SJSA1 (cell line): ENCODE results near the gene GATAD2A. TPM values are rescaled to one million over a fixed set of nuclear protein-coding genes. Genes with fewer than 3 reads are reported as not detected.

Source experiments
- DNase-seq, 2 experiments: peaks; one replicate each; pipeline ENCODE4 v3.0.0-alpha.2; 2015 to 2020; ENCODE audit warnings: low spot score in 2 of 2, low read depth in 1 of 2
- H3K27ac ChIP-seq: fragments of 250-450 bp; sonication (Bioruptor Pico); 2 replicates; pipeline ENCODE4 v1.5.1; 2020; ENCODE audit warnings: mild to moderate bottlenecking, moderate library complexity
- H3K27me3 ChIP-seq: fragments of 250-450 bp; sonication (Bioruptor Pico); replicated peaks from 2 replicates; pipeline ENCODE4 v1.5.1; 2020; ENCODE audit warnings: mild to moderate bottlenecking, moderate library complexity
- H3K36me3 ChIP-seq: fragments of 250-450 bp; sonication (Bioruptor Pico); 2 replicates; pipeline ENCODE4 v1.5.1; 2020; ENCODE audit warnings: mild to moderate bottlenecking
- H3K4me1 ChIP-seq: fragments of 250-450 bp; sonication (Bioruptor Pico); replicated peaks from 2 replicates; pipeline ENCODE4 v1.6.1; 2021; ENCODE audit warnings: mild to moderate bottlenecking
- H3K4me3 ChIP-seq: fragments of 250-450 bp; sonication (Bioruptor Pico); 2 replicates; pipeline ENCODE4 v1.5.1; 2020; ENCODE audit warnings: mild to moderate bottlenecking
- H3K9me3 ChIP-seq: fragments of 250-450 bp; sonication (Bioruptor Pico); replicated peaks from 2 replicates; pipeline ENCODE4 v1.5.1; 2020; ENCODE audit warnings: mild to moderate bottlenecking
- total RNA-seq: library from RNA; depleted of rRNA; stranded (reverse); fragments of >200 nt; shearing (Covaris generic); gene quantifications from 2 replicates; pipeline ENCODE4 v1.2.3, GENCODE V29; 2014

GATAD2A gene
- total RNA-seq, 1 experiment from 2014 or later, result 45.9 TPM

DNA sequence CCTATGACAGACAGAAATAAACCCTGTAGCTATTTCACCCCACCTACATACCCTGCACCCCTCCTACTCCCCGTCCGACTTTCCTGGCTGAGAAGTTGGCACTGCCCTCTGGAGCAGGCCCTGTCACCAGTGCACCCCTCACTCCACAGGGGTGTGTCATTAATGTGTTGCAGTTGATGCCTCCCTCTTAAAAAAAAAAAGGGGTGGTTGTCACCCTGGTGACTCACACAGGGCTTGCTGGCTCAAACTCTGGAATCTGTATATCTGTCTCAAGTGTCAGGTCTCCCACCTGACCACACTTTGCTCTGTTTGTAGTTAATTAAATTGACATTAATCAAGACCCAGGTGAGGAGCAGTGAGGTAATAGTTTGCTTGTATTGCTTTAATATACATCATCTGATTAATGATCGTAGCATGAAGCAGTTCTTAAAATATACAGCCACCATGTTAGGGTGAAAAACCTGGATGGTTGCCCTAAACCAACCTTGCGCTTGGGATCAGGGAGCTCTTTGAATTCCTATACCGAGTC is 2.0 kb upstream of the GATAD2A start:
- H3K9me3 ChIP-seq, result no peaks in the 10 kb centered on the region
- peaks cover 32% of the 10 kb centered on the region for H3K4me1 ChIP-seq
- H3K4me3 ChIP-seq, result no peak overlapping the region
- peak in 1 of 2 experiments; percentile 21 for DNase-seq
- H3K27ac ChIP-seq, result no peak overlapping the region
- H3K36me3 ChIP-seq, result 0 out of 2 replicates have a peak, but pooled peaks cover 3% of the 10 kb centered on the region
- no peaks in the 10 kb centered on the region for H3K27me3 ChIP-seq

DNA sequence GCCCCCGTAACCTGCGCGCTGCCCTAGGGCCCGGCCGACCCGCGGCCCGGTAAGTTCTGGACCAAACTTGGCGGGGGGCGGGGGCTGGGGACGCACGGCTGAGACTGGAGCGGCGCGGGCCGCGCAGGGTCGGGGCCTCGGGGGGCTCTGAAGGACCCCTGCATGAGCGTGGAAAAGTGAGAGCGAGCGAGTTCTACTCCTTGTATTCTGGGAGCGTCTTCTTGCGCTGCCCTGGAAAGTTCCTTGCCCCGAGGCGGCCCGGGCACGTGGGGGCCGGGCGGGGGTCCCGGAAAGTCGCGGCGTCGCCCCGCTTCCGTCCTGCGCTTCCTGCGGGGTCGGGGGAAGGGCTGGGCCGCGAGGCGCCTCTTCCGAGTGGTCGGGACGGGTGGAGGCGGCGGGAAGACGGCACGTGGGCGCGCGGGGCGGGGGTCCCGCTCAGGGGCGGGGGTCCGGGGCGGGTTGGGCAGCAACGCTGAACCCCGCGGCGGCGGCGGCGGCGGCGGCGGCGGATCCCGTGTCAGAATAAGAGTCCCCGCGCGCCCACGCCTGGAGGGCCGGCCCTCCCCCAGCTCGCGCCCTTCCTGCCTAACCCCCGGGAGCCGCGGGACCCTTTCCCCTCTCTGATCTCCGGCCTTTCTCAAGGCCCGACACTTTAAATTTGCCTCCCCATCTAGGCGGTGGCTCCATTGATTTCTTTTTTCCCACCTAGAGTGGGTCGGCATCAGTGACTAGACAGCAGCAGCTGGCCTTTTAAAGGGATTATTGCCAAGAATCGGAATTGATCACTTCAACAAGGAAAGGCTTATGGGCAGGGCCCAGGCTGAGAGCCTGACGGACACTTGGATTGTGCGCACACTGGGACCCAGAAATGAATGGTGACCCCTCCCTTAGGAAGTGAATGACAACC is 749 bp downstream of the GATAD2A start:
- Histone ChIP-seq H3K27me3 (no peaks in the 10 kb centered on the region), H3K36me3 (0 out of 2 replicates have a peak, but pooled peaks cover 9% of the 10 kb centered on the region), H3K9me3 (no peaks in the 10 kb centered on the region), H3K4me1 (peaks cover 20% of the 10 kb centered on the region), H3K4me3 (peak overlapping the region; percentile 73), H3K27ac (peak overlapping the region; percentile 50)
- DNase-seq, result peak in 1 of 2 experiments; percentile 58

DNA sequence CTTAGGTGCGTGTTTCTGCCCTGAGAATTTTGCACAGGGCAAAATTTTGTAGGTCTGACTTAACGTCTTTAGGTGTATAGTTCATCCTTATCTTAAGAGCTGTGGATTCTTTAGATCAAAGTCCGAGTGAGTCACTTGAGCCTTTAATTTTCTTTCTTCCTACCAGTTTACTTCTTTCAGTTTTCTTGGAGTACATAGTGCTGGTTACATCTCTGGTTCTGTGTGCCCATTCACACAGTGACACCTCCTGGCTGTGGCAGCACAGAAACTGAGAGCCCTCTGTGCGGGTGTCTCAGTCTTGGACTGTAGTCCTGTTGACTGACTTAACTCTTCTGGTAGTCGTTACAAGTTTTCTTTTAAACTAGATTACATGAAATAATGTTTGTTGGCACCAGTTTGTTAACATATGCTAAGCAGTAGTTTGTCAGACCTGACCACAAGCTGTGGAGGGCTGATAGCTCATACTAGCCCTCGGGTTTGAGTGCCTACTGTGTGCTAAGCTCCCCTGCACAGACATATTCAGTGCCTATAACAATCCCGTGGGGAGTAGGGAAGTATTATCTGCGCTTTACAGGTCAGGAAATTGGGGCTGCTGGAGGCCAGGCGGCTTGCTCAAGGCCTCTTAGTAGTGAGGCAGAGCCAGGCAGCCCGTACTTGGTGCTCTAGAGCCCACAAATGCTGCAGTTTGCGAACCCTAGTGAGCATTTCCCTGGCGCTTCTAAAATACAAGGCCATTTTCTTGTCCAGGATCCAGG is 1.6 kb downstream of the GATAD2A start:
- no peak overlapping the region for H3K27ac ChIP-seq
- no peaks in the 10 kb centered on the region for H3K27me3 ChIP-seq
- peak overlapping the region; percentile 73 for H3K4me3 ChIP-seq
- peaks cover 20% of the 10 kb centered on the region for H3K4me1 ChIP-seq
- no peaks in the 10 kb centered on the region for H3K9me3 ChIP-seq
- peak in 1 of 2 experiments; percentile 58 for DNase-seq
- 0 out of 2 replicates have a peak, but pooled peaks cover 14% of the 10 kb centered on the region for H3K36me3 ChIP-seq

DNA sequence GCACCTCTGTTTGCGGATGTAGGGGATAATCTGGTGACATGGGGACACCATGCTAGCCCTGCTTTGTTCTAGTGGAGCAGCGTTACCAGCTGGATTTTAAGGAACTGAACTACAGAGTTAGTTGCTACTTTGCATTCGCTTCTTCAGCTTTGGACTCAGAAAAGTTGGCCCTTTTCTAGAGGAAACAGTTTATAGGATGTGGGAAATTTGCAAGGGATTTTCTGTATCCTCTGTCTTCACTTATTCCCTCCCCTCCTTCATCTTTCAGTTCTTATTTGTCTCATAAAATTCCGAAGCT is 2.1 kb downstream of the GATAD2A start:
- Histone ChIP-seq H3K9me3 (no peaks in the 10 kb centered on the region), H3K4me1 (peaks cover 20% of the 10 kb centered on the region), H3K27ac (no peak overlapping the region), H3K4me3 (no peak overlapping the region), H3K27me3 (no peaks in the 10 kb centered on the region), H3K36me3 (0 out of 2 replicates have a peak, but pooled peaks cover 14% of the 10 kb centered on the region)
- DNase-seq, result no peak

DNA sequence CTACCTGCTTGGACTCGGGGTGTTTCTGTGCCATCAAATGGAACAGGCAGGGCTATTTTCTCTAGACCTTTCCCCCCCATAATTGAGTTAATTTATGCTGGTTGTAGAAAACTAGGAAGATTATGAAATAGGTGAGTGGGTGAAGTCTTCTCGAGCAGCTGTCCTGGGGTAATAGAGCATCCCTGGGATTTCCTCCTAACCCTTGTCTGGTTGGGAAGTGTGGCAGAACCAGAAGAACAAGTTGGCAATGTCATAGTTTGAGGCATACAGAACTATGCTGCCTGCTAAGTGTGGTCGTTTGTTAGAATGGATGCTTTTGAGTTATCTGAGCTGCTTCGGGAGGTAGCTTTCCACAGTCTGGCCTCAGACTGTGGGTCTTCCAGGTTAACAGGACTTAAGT is 3.7 kb downstream of the GATAD2A start:
- no peak for DNase-seq
- Histone ChIP-seq H3K27ac (no peak overlapping the region), H3K9me3 (no peaks in the 10 kb centered on the region), H3K4me1 (peaks cover 11% of the 10 kb centered on the region), H3K4me3 (no peak overlapping the region), H3K27me3 (no peaks in the 10 kb centered on the region), H3K36me3 (0 out of 2 replicates have a peak, but pooled peaks cover 14% of the 10 kb centered on the region)

DNA sequence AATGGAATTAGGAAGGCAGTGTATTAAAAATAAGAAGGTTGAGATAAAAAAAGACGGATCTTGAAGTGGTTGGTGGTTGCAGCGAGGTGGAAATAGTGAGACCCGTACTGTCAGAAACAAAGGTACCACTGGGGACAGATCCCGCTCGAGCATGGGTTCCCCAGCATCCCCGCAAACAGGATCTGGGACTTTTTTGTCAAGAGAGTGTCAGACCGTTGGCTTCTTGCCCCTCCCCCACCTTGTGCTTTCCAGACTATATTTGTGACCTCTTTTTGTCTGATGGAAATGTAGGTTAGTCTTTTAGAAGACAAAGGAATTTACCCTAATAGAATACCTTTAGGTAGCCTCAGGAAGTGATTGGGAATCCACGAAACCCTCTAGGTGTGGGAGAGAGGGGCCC is 4.2 kb downstream of the GATAD2A start:
- no peaks in the 10 kb centered on the region for H3K27me3 ChIP-seq
- 0 out of 2 replicates have a peak, but pooled peaks cover 14% of the 10 kb centered on the region for H3K36me3 ChIP-seq
- peaks cover 9% of the 10 kb centered on the region for H3K4me1 ChIP-seq
- H3K9me3 ChIP-seq, result no peaks in the 10 kb centered on the region
- H3K27ac ChIP-seq, result no peak overlapping the region
- DNase-seq, result no peak
- no peak overlapping the region for H3K4me3 ChIP-seq

DNA sequence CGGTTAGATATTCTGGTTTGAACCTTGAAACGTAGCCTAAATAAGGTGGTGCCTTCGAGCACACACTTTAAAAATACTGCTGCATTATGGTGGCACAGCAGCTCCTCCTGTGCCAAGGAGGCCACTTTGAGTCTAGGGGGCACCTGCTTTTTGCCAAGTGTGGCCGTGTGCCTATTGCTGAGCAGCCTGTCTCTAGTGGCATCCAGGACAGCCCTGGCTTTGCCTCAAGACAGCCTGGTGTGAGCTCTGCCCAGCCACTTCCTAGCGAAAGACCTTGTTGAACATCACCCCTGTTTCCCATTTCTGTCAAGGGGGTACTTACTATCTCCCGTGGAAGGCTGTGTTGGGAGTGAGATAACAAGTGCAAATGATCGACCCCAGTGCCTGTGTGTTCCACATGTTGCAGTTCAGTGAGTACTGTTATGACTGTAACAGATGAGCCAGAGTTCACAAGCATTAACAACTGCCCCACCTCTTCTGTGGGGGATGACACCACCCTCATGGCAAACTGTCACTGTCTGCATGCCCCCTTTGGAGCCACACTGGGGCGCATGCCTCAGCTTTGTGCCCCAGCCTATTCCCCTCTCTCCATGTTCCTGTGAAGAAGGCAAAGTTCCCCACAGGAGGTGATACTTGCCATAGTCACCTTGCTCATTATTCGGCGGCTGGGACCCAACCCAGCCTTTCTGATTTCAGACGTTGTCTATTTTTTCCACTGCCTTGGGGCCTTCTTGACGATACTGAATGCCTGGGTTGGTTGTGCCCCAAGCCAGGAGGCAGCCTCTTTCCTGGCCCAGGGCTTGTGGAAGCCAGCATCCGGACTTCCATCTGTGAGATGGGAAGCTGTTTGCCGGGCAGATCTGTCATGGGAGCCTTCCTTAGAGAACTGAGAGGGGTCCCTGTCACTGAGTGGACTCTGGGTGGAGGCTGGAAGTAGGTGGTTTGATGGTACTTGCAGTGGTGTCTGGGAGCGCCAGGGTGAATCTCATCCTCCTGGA is 5.4 kb downstream of the GATAD2A start:
- no peak for DNase-seq
- Histone ChIP-seq H3K9me3 (no peaks in the 10 kb centered on the region), H3K36me3 (0 out of 2 replicates have a peak, but pooled peaks cover 14% of the 10 kb centered on the region), H3K27me3 (no peaks in the 10 kb centered on the region), H3K27ac (no peak overlapping the region), H3K4me1 (0 out of 2 replicates have a peak, but pooled peaks cover 3% of the 10 kb centered on the region), H3K4me3 (no peak overlapping the region)

DNA sequence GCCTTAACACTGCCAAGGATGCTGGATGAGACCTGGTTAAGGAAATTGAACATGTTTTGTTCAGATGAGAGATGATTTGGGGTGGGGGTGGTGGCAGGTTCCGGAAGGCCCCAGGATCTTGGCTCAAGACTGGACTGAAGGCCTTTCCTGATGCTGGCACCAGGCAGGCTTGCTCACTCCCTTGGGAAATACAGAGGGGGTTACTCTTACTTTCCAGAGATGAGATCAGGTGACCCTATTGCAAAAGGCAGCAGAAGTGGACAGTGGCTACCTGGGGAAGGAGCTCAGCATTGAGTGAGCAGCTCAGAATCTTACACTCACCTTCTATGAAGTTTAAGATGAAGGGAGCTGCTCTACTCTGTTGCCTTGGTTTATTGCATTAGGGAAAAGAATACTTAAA is 10.8 kb downstream of the GATAD2A start:
- H3K4me3 ChIP-seq, result no peak overlapping the region
- 0 out of 2 replicates have a peak, but pooled peaks cover 10% of the 10 kb centered on the region for H3K36me3 ChIP-seq
- H3K4me1 ChIP-seq, result no peaks in the 10 kb centered on the region
- no peaks in the 10 kb centered on the region for H3K27me3 ChIP-seq
- H3K9me3 ChIP-seq, result no peaks in the 10 kb centered on the region
- H3K27ac ChIP-seq, result no peak overlapping the region
- no peak for DNase-seq

DNA sequence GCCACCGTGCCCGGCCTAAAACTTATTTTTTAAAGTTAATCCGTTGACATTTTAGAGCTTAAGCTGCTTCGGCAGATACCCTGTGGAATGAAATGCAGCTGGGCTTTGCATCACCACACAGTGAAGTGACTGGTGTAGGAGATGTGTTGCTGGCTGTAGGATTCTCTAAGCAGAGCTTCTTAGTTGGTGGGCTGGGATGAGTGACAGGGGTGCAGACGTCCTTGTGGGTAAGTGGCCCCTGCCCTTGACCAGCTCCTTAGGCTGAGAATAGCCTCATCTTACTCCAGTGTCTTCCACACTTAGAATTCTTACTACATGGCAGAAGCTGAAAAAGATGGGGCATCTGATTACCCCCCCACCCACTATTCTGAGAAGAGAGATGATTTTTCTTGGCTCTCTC is 11.6 kb downstream of the GATAD2A start:
- DNase-seq, result no peak
- 0 out of 2 replicates have a peak, but pooled peaks cover 5% of the 10 kb centered on the region for H3K36me3 ChIP-seq
- H3K4me1 ChIP-seq, result no peaks in the 10 kb centered on the region
- no peaks in the 10 kb centered on the region for H3K27me3 ChIP-seq
- H3K4me3 ChIP-seq, result no peak overlapping the region
- no peak overlapping the region for H3K27ac ChIP-seq
- H3K9me3 ChIP-seq, result no peaks in the 10 kb centered on the region

DNA sequence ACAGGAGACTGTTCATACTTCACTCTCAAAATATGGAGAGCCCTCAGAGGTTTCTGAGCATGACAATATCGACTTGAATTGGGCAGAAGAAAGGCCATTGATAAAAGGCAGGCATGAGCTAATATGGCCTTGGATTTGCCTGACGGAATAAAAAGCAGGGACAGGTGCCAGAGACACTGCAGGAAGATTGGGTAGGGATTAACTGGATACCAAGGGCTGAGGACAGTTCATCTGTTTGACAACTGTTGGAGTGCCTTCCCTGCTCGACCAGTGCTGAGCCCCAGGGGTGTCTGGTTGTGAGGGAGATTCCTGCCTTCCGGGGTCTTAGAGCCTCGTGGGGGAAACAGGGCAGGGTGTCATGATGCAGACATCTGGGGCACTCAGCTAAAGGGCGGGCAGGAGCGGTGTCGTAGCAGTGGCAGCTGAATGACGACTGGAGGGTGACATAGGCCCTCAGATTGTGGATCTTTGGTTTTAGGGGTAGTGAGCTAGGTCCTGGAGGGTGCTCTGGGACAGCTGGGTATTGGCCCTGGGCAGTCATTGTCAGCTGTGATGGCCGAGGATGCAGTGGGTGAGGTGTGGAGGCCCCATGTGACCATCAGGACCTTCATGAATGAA is 12.3 kb downstream of the GATAD2A start:
- 0 out of 2 replicates have a peak, but pooled peaks cover 5% of the 10 kb centered on the region for H3K36me3 ChIP-seq
- H3K9me3 ChIP-seq, result no peaks in the 10 kb centered on the region
- H3K4me3 ChIP-seq, result no peak overlapping the region
- no peaks in the 10 kb centered on the region for H3K4me1 ChIP-seq
- DNase-seq, result no peak
- H3K27me3 ChIP-seq, result no peaks in the 10 kb centered on the region
- no peak overlapping the region for H3K27ac ChIP-seq

DNA sequence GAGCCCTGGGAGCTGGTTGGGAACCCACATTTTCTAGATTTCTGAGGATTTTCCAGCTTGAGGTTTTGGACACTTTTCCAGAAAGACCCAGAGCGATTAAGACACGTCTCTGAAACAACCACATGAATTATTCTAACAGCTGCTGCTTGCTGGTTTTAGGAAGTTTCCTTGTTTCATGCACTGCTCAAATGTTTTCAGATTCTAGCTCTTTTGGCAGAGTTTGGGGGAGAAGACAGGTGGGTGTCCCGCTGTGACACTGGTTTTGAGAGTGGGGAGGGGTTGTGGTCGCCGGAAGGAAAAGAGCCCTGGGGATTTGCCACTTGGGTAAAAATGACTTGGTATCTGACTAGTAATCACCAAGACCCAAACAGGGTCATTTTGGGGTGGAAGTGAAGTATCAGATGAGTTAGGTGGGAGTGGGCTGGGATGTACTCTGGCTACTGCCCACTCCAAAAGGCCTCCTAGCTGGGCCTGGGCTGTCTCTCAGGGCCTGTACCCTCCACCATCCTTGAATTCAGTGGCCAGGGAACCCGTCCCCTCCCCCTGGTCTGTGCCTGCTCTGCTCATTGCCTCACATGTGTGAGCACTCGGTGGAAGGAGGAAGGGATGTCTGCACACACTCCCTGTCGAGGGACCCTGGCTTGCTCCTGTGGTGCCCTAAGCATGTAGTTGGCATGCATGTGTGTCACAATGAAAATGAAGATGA is 13.2 kb downstream of the GATAD2A start:
- no peak overlapping the region for H3K27ac ChIP-seq

More for the DNA sequence above, 13.2 kb downstream of the GATAD2A start:
- H3K4me1 ChIP-seq, result no peaks in the 10 kb centered on the region
- no peak for DNase-seq
- H3K36me3 ChIP-seq, result 0 out of 2 replicates have a peak, but pooled peaks cover 5% of the 10 kb centered on the region
- no peak overlapping the region for H3K4me3 ChIP-seq
- H3K9me3 ChIP-seq, result no peaks in the 10 kb centered on the region
- no peaks in the 10 kb centered on the region for H3K27me3 ChIP-seq
